HuH-7 (cell line): Measurements from ENCODE around the gene ECE1.
A peak's percentile ranks its signal among the peaks of the same experiment; 100 is the strongest.
"Not testable (repeated sequence)": the region's sequence is repeated elsewhere in the genome, so short reads cannot be mapped to it uniquely, and the experiment has no call there.

Source experiments
- DNase-seq: peaks from one replicate; pipeline ENCODE4 v3.0.0; 2011; ENCODE audit warnings: low spot score

Gene ECE1

GRCh38 chr1:21176586-21177555 lies 113.4 kb downstream of the ECE1 start, which contains the start of gene EIF4G3:
Gene EIF4G3 (minus strand): TSS chr1:21176897. CDS start chr1:21002742, 174,155 bp downstream.
- peak; percentile 82 for DNase-seq

- DNase-seq: peak; percentile 57
These were observed 114.3 kb downstream of the ECE1 start for GRCh38 chr1:21175670-21176581.

- DNase-seq: no peak
These were observed 115.0 kb downstream of the ECE1 start for GRCh38 chr1:21175324-21175669.

- DNase-seq: peak; percentile 11
These were observed 115.5 kb downstream of the ECE1 start for GRCh38 chr1:21174654-21175323.

GRCh38 chr1:21174230-21174629 lies 116.0 kb downstream of the ECE1 start:
- DNase-seq: no peak

GRCh38 chr1:21173096-21173495 lies 117.2 kb downstream of the ECE1 start:
- DNase-seq: not testable (repeated sequence)

GRCh38 chr1:21170837-21171236 lies 119.4 kb downstream of the ECE1 start:
- not testable (repeated sequence) for DNase-seq

- no peak for DNase-seq
These were observed 121.8 kb downstream of the ECE1 start for GRCh38 chr1:21168444-21168843.
